Spleen (tissue), 11 donors: ENCODE data around the gene DHX35. TPM values are rescaled to one million over a fixed set of nuclear protein-coding genes. Genes with fewer than 3 reads are reported as not detected.

Experiments used
- DNase-seq: peaks from one replicate; pipeline ENCODE4 v3.0.0-alpha.2; 2020
- H3K27ac ChIP-seq, 8 donors: fragments of 200-600 bp; sonication (generic) in 7 of 8; 1 replicate in 4 of 8; 2 replicates in 4 of 8; pipeline versions ENCODE4 v1.5.0 to v1.8.0; 2016 to 2021; ENCODE audit warnings: inconsistent platforms in 4 of 8, mild to moderate bottlenecking in 4 of 8, moderate library complexity in 1 of 8
- H3K27me3 ChIP-seq, 7 donors: fragments of 200-600 bp; sonication (generic) in 6 of 7; replicated peaks in 1 of 7; 1 replicate in 4 of 7; 2 replicates in 3 of 7; pipeline versions ENCODE4 v1.5.0 to v1.8.0; 2016 to 2021; ENCODE audit warnings: inconsistent platforms in 3 of 7, mild to moderate bottlenecking in 1 of 7
- H3K36me3 ChIP-seq, 6 donors: fragments of 200-600 bp; sonication (generic) in 5 of 6; 1 replicate in 4 of 6; 2 replicates in 2 of 6; pipeline versions ENCODE4 v1.5.0 to v1.8.0; 2016 to 2021; ENCODE audit warnings: inconsistent platforms in 2 of 6
- H3K4me1 ChIP-seq, 6 donors: fragments of 200-600 bp; sonication (generic) in 5 of 6; 1 replicate in 3 of 6; 2 replicates in 3 of 6; pipeline versions ENCODE4 v1.5.0 to v1.8.0; 2016 to 2021; ENCODE audit warnings: inconsistent platforms in 3 of 6
- H3K4me3 ChIP-seq, 8 donors: fragments of 200-600 bp; sonication (generic) in 7 of 8; 1 replicate in 4 of 8; 2 replicates in 4 of 8; pipeline versions ENCODE4 v1.5.0 to v1.8.0; 2016 to 2021; ENCODE audit warnings: inconsistent platforms in 4 of 8, mild to moderate bottlenecking in 4 of 8, moderate library complexity in 2 of 8
- H3K9me3 ChIP-seq, 8 donors: fragments of 200-600 bp; sonication (generic) in 7 of 8; 1 replicate in 4 of 8; 2 replicates in 4 of 8; pipeline versions ENCODE4 v1.5.0 to v1.8.0; 2016 to 2021; ENCODE audit warnings: inconsistent platforms in 4 of 8
- POLR2A ChIP-seq, 3 donors: fragments of 450-650 bp; IDR thresholded peaks; one replicate each; pipeline ENCODE4 v1.5.1; 2017; ENCODE audit warnings: antibody characterized with exemption in 3 of 3, mild to moderate bottlenecking in 1 of 3
- POLR2AphosphoS5 ChIP-seq, 3 donors: sonication (generic); formaldehyde crosslinking; IDR thresholded peaks; one replicate each; pipeline ENCODE4 v1.5.1; 2017; ENCODE audit warnings: antibody characterized with exemption in 3 of 3
- WGBS, 5 donors: extraction: QIAGEN DNeasy Blood & Tissue Kit in 3 of 5; methylation state at CpG; one replicate each; pipeline versions ENCODE4 v1.1.5 to v1.1.7; 2013 to 2018; 5-methylcytosine and 5-hydroxymethylcytosine counted together
- intact Hi-C: fragments of 100-400 bp; cut with DNase I; formaldehyde crosslinking; loops from one replicate; pipeline ENCODE4 v1.15.0; 2023; ENCODE audit warnings: low total_unique reads
- polyA plus RNA-seq, 3 donors: library from polyadenylated mRNA; stranded (reverse); fragments of 200-250 nt; gene quantifications; one replicate each; pipeline ENCODE4 v1.2.1, GENCODE V29; 2013
- total RNA-seq, 7 donors: library from RNA; depleted of rRNA in 3 of 7; stranded (reverse); fragments of >200 nt in 3 of 7; fragmentation: NEBNext Ultra II Directional in 4 of 7; extraction: Animal tissue kit (Norgen Biotek cat#: 25700) in 4 of 7; gene quantifications; one replicate each; pipeline versions ENCODE4 v1.1.0 to v1.2.1, GENCODE V29; 2016 to 2021
- TF ChIP-seq, protein P1 (sequence below), 11 experiments: fragments of 200-600 bp in 7 of 11; fragments of 450-650 bp in 4 of 11; sonication (generic) in 4 of 11; IDR thresholded peaks in 8 of 11; conservative IDR thresholded peaks in 3 of 11; 1 replicate in 7 of 11; 2 replicates in 4 of 11; pipeline versions ENCODE4 v1.4.0 to v1.8.0; 2016 to 2021; ENCODE audit warnings: antibody characterized with exemption in 11 of 11, inconsistent platforms in 4 of 11, mild to moderate bottlenecking in 1 of 11
- donor health status: healthy with polysubstance abuse.
- donor health status: DM: no; HTN: no; CAD: no; lungs with moderate emphysema.
- donor health status: DM: no; HTN: no; CAD: no.
- donor health status: Bipolar disorder and iron deficiency.
- donor health status: healthy.
- donor health status: DM: no; HTN: no; CAD: no.
- donor health status: DM: yes; HTN: yes; CAD: no.

The DHX35 gene
- total and polyA plus RNA-seq, 10 donors, result 4.7 to 16.4 (median 11.3) TPM

- 15 to 57% (median 23%) methylated on average over 1 to 4 of the region's 4 CpGs for WGBS, 5 donors
- peak; percentile 26 to 48 (median 43) for TF ChIP-seq POLR2AphosphoS5 (IDR thresholded peaks at IDR 0.05)
- TF ChIP-seq POLR2A (IDR thresholded peaks at IDR 0.05), result no peak
- TF ChIP-seq, protein P1, sequence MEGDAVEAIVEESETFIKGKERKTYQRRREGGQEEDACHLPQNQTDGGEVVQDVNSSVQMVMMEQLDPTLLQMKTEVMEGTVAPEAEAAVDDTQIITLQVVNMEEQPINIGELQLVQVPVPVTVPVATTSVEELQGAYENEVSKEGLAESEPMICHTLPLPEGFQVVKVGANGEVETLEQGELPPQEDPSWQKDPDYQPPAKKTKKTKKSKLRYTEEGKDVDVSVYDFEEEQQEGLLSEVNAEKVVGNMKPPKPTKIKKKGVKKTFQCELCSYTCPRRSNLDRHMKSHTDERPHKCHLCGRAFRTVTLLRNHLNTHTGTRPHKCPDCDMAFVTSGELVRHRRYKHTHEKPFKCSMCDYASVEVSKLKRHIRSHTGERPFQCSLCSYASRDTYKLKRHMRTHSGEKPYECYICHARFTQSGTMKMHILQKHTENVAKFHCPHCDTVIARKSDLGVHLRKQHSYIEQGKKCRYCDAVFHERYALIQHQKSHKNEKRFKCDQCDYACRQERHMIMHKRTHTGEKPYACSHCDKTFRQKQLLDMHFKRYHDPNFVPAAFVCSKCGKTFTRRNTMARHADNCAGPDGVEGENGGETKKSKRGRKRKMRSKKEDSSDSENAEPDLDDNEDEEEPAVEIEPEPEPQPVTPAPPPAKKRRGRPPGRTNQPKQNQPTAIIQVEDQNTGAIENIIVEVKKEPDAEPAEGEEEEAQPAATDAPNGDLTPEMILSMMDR (IDR thresholded peaks at IDR 0.05 in 8 of 11, conservative IDR thresholded peaks at IDR 0.05 in 3 of 11), result peak; percentile 84 to 98 (median 94)
Measured at GRCh38 chr20:39048000-39048696, 86.0 kb downstream of the DHX35 start.

DNA sequence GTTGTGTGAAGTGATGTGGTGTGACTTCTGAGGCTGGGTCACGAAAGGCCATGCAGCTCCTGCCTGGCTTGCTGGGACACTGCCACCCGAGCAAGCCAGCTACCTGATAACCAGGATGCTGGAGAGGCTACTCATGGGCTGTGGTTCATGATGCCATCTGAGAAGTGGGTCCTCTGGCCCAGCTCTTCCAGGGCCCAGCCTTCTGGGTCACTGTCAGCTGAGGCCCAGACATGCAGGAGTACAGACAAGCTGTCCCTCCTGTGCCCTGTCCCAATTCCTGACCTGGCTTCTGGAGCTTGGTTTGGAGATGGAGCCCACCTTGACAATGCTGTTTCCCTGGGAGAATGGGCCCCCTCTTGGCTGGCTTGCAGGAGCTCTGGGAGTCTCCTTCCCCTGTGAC lies 87.0 kb downstream of the DHX35 start:
- intact Hi-C loops, result loop anchor here (5.0 to 10.0 kb wide), 2 partner anchors 124 to 402 kb away; partner anchors contain the start of gene FAM83D
- H3K4me1 ChIP-seq, result peaks cover 3 to 19% (median 16%) of the 10 kb centered on the region in 6 donors
- H3K4me3 ChIP-seq, result peak overlapping the region in 3 of 8 donors; percentile 68 to 82 (median 70)
- H3K27ac ChIP-seq, result peak overlapping the region in 1 of 8 donors; percentile 75
- H3K27me3 ChIP-seq, result peaks cover 0 to 14% (median 0%) of the 10 kb centered on the region in 7 donors
- 79 to 94% (median 83%) methylated on average over 2 of the region's 2 CpGs for WGBS, 5 donors
- no peak for DNase-seq
- no peaks in the 10 kb centered on the region for H3K9me3 ChIP-seq
- H3K36me3 ChIP-seq, result peaks cover 0 to 7% (median 0%) of the 10 kb centered on the region in 6 donors
- TF ChIP-seq, protein P1 (IDR thresholded peaks at IDR 0.05 in 8 of 11, conservative IDR thresholded peaks at IDR 0.05 in 3 of 11), result no peak
- TF ChIP-seq POLR2A (IDR thresholded peaks at IDR 0.05) (no peak), POLR2AphosphoS5 (IDR thresholded peaks at IDR 0.05) (no peak)

More at GRCh38 chr20:39048000-39048696, 86.0 kb downstream of the DHX35 start:
- DNase-seq, result peak; percentile 93
- Histone ChIP-seq H3K4me1 (peaks cover 3 to 19% (median 16%) of the 10 kb centered on the region in 6 donors), H3K36me3 (peaks cover 0 to 17% (median under 1%) of the 10 kb centered on the region in 6 donors), H3K27ac (no peak overlapping the region), H3K27me3 (peaks cover 0 to 12% (median 0%) of the 10 kb centered on the region in 7 donors), H3K4me3 (no peak overlapping the region), H3K9me3 (no peaks in the 10 kb centered on the region)
- intact Hi-C loops, result loop anchor here (5.0 to 10.0 kb wide), 2 partner anchors 123 to 401 kb away; partner anchors contain the start of gene FAM83D

GRCh38 chr20:39049684-39050554 lies 87.8 kb downstream of the DHX35 start:
- Histone ChIP-seq H3K27me3 (peaks cover 0 to 16% (median 0%) of the 10 kb centered on the region in 7 donors), H3K4me3 (peak overlapping the region; percentile 53 to 82 (median 70)), H3K27ac (peak overlapping the region in 7 of 8 donors; percentile 37 to 81 (median 64)), H3K4me1 (peaks cover 3 to 19% (median 16%) of the 10 kb centered on the region in 6 donors), H3K9me3 (no peaks in the 10 kb centered on the region), H3K36me3 (no peaks in the 10 kb centered on the region)
- intact Hi-C loops, result loop anchor here (5.0 to 10.0 kb wide), 2 partner anchors 125 to 403 kb away; partner anchors contain the start of gene FAM83D
- DNase-seq, result peak; percentile 95
- TF ChIP-seq POLR2A (IDR thresholded peaks at IDR 0.05), result no peak
- TF ChIP-seq, protein P1 (IDR thresholded peaks at IDR 0.05 in 8 of 11, conservative IDR thresholded peaks at IDR 0.05 in 3 of 11), result peak; percentile 92 to 99 (median 97)
- TF ChIP-seq POLR2AphosphoS5 (IDR thresholded peaks at IDR 0.05), result peak; percentile 61 to 85 (median 73)
- 1 to 4% (median 1%) methylated on average over 51 to 69 of the region's 69 CpGs for WGBS, 5 donors
